SW480 (cell line): Measurements from ENCODE around the gene OTOS.

Experiments
- DNase-seq: peaks from one replicate; pipeline ENCODE4 v3.0.0-alpha.2; 2016; ENCODE audit warnings: low spot score

Gene OTOS

DNA sequence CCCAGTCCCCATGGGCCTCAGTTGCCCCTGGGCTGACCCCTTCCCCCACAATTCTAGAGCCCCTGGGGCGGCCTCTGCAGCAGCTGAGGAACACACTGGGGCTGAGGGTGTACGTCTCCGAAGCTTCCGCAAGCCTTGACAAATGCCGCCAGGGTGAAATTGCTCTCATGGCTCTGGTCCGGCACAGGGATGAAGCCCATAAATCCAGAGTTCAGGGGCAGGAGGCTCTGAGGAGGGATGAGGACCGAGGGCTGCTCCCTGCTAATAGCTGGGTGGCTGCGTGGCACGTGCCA lies 27.1 kb upstream of the OTOS start:
- no peak for DNase-seq

DNA sequence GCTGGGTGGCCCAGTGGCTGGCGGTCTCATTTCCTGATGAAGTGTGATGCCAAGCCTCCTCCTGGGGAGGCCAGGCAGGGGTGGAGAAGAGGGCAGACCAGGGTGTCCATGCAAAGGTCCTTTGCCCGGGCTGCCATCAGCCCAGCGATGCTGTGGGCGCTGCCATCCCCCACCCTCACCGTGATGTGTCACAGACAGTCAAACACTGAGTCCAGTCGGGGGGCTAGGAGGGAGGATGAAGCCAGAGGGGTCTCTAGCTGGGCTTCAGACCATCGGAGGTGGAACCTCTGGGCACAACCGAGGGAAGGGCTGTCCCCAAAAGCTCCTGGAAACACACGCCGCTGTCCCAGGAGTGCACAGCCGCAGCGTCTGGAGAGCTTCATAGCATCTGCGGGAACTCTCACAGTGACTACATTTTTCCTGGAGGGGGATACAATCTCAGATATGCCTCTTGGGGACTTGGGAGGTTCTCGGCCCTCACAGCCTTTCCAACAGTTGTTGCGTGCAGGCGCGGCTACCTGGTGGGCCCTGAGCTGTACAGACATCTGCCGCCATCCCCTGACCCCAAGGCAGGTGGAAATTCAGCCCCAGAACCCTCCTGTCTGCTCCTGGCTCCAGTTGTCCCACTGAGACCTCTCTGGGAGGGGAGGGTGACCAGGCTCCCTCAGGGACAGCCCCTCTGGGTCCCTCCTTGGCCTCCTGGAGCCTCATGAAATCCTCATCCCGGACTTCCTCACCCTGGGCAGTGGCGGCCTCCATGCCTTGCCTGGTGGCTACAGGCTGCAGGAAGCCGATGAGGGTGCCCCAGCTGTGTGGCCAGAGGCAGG lies 26.5 kb upstream of the OTOS start:
- DNase-seq: no peak

DNA sequence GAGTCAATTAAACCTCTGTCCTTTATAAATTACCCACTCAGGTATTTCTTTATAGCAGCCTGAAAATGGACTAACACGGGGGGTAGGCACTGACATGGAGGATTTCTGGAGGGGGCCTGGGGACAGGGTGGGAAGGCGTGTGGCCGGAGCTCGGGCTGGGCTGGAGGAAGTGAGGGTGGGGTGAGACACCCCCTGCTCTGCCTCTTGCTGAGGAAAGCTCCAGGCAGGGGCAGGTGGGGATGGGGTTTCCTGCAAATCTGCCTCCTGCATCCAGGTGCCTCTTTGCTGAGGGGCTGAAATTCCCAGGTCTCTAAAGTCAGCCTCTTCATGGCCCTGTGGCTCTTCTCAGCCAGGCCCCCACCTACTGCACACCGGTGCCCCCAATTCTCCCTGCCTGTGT lies 25.7 kb upstream of the OTOS start:
- DNase-seq: no peak

DNA sequence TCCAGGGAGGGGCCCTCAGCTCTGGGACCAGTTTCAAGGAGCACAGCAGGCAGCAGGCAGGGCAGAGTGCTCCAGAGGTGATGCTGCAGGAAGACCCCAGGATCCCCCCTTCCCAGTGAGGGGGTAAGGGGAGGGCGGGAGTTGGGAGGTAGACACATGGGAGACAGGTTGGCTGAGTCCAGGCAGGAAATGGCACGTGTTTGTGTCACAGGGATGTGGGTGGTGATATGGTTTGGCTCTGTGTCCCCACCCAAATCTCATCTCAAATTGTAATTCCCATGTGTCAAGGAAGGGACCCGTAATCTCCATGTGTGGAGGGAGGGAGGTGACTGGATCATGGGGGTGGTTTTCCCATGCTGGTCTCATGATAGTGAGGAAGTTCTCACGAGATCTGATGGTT lies 25.2 kb upstream of the OTOS start:
- DNase-seq: no peak

DNA sequence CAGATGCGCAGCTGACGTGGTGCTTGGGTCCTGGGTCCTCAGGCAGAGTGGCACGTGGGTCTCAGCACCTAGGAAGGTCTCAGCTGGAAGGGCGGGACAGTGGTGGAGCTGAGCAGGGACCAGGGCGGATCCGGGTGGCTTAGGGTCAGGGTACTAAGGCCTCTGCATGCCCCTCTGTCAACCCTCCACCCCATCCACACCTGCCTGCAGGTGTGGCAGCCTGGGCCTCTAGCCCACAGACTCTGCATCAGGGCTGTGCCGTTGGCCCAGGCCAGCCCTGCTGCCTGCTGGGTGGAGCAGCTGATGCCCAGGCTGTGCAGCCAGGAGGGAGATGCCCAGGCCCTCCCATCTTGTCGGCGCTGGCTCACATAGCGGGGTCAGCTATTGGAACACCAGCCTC lies 24.6 kb upstream of the OTOS start:
- no peak for DNase-seq

DNA sequence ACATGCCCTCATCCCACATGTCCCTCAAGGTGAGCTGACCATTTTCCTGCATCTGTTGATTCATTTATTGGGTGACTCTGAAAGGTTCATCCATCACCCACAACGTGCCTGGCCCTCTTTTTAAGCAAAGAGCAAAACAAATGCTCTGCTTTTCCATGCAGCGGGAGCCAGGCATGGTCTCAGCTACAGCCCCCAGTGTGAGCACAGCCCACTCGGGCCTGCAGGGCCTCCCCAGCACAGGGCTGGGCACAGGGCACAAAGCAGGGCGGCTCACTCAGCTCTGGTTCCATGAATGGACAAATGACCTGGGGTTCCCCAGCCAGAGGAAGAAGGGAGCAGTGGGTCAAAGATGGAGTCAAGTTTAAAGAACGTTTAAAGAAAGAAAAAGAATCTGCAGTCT lies 24.1 kb upstream of the OTOS start:
- DNase-seq: no peak

DNA sequence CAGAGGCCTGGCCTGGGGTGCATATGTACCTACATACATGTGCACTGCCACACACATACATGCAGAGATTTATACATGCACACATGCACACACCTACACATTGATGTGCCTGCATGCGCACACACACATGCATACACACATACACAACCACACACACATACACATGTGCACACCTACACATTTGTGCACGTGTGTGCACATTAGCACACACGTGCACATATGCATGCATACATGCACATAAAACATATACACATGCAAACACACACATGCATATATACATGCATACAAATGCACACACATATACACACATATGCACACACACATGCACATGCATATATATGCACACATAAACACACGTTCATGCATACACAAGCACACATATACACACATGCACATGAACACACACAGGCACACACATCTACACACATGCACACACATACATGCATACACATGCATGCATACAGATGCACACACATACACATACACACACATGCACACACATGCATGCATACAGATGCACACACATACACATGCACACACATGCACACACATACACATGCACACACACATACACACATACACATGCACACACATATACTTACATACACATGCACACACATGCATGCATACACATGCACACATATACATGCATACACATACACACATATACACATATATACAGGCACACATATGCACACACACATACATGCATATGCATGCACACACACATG lies 23.6 kb upstream of the OTOS start:
- no peak for DNase-seq

DNA sequence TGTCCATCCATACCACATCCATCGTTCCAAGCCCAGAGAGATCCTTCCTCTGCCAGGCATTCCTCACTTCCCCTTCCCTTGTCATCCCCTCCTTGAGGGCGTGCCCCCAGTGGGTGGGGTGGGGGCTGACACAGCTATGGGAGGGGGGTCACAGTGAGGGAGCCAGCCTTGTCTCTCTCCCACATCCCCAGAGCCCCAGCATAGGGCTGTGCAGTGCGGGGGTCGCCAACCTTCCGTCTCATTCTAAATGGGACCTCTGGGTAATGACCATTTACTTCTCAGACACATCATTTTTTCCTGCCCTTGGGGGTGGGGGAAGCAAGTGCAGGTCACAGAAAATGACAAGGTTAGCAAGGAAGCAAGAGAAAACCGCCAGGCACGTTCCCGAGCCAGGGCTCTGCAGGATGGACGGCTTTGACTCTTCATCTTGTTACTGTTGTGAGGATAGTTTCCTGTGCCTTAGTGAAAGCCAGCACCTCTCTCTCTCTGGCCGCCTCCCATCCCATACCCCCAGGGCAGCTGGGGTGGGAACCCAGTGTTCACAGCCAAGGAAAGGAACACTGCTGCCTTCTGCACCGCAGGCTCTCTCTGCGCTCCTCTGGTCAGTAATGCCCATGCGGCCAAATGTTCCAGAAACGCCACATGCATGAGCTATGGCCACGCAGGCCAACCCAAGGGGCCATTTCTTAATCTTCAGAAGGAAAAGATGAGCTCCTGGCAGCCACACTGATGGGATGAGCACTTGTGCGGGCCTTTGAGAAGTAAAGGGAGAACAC lies 22.7 kb upstream of the OTOS start:
- DNase-seq: no peak

DNA sequence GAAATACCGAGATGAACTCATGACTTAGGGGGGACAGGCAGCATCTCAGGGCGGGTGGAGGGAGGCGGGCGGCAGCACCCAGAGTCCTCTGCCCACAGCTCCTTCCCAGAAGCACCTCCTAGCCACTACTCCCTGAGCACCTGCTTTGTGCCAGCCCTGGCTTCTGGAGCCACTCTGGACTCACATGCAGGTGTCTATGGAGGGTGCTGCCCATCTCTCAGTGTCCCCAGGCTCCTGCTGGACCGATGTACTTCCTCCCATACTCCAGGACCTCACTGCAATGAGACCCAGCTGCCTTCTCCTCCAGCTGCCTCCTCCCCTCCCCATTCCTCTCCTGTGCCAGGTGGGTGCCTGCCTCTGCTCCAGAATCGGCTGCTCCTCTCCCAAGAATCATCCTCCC lies 22.1 kb upstream of the OTOS start:
- DNase-seq: no peak

DNA sequence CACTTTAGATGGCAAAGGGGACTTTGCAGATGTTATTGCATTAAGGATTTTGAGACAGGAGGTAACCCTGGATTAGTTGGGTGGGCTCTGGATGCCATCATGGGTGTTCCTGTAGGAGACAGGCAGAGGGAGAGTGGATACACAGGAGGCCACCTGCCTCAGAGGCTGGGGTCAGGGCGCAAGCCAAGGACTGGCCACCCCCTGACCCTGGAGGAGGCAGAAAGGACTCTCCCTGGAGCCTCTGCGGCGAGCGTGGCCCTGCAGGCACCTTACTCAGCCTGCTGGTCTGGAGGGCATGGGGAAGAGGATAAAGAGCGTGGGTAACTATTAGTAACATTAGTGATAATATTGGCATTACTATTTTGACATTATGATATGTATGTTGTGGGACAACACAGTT lies 21.6 kb upstream of the OTOS start:
- no peak for DNase-seq

DNA sequence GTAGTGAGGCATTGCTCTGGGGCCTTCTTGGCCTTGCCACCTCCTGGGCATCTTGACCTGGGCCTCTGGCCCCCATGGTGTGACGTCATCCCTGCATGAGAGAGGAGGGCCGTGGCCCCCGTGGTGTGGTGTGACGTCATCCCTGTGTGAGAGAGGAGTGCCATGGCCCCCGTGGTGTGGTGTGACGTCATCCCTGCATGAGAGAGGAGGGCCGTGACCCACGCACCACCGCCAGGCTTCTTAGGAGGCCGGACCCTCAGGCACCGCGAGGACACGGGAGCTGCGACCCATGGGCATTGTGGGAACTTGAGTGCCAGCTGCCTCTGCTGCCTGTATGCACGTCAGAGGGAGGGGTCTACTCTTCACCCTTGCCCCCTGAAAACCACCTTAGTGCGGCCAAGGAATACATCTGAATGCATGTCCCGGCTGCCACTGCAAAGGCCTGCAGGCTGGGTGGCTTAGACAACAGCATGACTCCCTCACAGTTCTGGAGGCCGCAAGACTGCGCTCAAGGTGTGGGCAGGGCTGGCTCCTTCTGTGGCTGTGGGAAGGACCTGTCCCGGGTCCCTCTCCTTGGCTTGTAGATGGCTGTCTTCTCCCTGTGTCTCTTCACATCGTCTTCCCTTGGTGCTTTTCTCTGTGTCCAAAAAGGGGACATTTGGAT lies 20.8 kb upstream of the OTOS start:
- DNase-seq: no peak

DNA sequence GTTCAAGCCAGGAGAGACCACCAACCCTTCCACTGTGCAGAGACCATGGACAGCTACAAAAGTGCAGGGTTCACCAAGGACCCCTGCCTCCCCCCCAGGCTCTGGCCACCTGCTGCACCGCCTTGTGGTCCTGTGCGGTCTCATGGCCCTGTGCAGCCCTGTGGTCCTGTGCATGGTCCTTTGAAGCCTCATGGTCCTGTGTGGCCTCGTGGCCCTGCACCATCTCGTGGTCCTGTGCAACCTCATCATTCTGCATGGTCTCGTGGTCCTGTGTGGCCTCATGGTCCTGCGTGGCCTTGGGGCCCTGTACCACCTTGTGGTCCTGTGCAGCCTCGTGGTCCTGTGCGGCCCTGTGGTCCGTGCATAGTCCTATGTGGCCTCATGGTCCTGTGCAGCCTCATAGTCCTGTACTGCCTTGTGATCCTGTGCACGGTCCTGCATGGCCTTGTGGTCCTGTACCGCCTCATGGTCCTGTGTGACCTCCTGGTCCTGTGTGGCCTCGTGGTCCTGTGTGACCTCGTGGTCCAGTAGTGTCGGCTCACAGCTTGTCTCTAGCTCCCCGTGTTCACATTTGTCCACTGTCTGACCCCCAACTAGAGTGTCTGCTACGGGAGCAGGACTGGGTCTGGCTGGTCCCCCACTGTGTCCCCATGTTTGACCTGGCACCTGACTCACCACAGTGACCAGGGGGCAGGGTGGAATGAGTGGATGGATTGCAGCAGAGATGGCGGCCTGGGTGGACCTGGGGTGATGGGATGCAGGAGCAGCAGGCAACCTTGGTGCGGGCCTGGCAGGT lies 20.0 kb upstream of the OTOS start:
- DNase-seq: no peak

DNA sequence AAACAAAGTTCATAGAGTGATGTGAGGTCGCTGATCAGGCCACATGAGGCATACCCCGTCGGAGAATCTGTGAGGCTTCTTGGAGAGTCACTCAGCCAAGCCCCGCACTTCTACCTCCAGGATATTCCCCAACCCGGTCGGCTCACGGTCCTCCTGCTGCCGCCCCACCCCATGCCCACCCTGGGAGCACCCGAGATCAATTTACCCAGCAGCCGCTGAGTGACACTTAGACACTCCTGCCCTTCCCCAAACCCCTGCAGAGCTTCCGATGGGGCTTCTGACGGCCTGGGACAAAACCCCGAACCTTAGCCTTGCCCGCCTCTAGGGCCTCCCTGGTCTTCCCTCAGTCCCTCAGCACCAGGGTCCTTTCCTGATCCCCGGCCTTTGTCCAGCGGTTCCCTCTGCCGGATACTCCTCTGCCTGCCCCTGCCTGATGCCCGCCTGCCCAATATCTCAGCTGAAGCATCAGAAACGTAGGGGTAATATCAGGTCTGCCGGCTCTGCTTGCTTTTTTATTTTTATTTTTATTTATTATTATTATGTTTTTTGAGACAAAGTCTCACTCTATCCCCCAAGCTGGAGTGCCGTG lies 18.9 kb upstream of the OTOS start:
- DNase-seq: no peak

DNA sequence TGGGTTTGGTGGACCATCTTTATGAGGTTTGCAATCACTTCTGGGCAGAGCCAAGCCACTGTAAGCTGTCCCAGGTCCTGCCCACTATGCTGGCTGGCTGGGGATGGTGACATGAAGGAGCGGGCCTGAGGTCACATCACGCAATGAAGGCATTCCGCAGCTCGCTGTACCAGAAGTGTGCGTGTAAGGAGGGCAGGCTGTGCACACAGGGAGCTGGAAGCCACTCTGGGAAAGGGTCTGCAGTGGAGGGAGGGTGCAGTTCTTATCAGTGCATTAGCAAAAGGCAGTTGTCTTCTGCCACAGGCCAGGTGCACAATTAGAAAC lies 16.7 kb upstream of the OTOS start:
- DNase-seq: no peak

DNA sequence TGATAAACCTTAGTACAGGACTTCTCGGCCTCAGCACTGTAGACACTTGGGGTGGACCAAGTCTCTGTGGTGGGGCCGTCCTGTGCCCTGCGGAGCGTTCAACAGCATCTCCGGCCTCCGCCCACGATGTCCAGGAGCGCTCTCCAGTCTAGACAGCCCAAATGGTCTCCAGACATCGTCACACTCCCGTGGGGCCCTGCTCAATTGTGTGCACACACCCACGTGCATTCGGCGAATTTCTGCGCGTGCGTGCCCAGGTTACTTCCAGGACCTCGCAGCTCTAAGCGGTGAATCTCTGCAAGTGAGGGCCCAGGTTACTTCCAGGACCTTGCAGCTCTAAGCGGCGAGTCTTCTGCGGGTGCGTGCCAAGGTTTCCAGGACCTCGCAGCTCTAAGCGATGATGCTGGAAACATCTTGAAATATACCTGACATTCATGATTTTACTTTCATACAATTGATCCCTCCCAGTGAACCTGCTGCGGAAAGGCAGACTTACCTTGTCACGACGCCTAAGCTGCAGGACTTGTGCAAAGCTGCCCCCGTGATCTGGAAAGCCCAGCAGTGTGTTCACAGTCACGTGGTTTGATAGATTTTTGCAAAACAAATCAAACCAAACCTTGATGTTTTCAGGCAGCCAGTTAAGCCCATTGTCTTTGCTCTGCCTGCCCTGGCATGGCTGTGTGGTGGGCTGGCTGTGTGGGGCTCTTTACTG lies 16.1 kb upstream of the OTOS start:
- DNase-seq: no peak

DNA sequence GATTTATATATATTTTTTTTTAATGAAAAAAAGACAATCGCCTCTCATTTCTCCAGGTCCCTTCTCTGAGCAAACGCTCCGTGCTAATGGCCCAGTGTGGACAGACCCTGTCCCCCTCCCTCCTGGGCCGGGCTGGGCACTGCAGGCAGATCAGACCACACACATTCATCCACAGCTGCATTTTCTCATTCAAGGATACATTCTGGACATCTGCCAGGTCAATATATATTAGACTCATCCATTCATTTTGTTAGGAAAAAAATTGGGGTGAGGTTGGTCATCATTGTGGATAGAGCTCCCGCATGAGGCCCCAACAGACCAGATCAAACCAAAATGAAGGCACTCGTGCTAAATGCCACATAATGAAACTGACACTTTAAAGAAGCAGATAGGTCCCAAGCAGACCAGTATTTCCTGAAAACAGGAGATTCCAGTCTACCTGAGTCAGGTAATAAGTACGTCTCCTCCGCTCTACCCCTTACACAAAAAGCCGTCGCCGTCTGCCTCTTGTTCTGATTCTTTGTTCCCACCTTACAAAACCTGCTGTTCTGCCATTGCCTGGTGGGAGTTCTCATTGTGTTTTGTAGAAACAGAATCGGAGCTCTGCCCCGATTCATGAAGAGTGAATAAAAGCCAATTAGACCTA lies 15.4 kb upstream of the OTOS start:
- DNase-seq: no peak

DNA sequence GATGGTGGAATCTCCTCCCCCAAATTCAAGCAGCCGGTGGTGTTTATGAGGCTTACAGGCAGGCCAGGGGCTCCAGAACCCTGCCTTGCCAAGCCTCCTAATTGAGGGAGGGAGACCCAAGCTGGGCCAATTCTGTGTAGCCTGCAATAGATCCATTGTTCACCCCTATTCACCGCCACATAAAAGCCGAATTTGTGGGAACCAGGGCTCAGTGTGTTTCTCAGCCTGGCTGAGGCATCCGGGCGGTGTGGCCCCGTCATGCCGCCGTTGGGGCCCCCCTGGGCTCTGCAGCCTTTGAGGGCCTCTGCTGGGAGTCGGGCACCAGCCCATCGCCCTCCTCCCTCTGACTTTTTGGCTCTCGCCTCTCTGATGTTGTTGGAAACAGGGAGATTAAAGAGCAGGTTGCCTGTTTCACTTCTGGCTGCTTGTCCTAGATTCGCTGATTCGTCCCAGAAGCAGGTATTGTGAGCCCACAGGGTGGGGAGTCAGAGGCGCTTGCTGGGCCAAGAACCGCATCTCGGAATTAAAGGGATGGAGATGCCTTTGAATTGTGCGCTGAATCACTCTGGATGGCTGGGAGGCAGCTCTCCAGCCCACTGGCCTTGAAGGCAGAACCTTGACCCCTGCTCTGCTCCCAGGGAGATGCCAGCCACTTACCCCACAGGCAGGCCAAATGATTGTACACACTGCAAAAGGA lies 14.7 kb upstream of the OTOS start:
- no peak for DNase-seq

DNA sequence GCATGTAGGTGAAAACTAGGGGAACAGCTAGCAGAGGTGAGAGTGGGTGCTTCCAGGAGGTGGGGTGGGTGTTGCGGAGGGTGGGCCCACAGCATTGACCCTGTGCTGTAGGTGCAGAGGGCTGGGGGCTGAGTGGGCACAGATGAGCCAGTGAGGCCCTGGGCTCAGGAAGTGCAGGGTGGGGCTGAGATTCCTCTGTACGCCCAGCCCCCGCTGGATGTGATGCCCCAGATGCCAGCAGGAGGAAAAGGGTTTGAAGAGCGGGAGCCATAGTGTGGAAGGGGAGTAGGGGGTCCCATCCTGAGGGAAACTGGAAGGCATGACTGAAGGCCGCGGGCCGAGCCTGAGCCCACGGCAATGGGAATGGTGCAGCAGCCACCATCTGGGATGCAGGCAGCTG lies 14.1 kb upstream of the OTOS start:
- DNase-seq: no peak

DNA sequence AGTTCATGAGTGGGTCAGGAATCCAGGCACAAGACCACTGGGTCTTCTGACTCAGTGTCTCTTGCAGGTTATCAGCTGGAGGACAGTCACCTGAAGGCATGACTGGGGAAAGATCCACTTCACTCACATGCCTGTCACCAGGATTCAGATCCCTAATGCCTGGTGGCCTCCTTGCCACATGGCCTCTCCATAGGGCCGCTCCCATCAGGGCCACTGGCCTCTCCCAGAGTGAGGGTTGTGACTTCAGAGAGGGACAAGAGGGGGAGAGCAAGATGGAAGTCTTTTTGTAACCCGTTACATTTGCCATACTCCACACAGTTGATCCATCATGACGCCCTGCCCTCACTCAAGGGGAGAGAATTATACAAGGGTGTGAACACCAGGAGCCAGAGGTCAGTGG lies 13.0 kb upstream of the OTOS start:
- DNase-seq: no peak
